Measurements from ENCODE around the gene ZNF544. TPM values are rescaled to one million over a fixed set of nuclear protein-coding genes. Genes with fewer than 3 reads are reported as not detected.

Gene ZNF544
- total and polyA plus RNA-seq, 3 donors from 2014 or later, result 45.8 to 93.9 (median 92.2) TPM

- DNase-seq, result peak; percentile 98
- peaks cover 10% of the 10 kb centered on the region for H3K4me1 ChIP-seq
- H3K27me3 ChIP-seq, result no peaks in the 10 kb centered on the region
- no peak for TF ChIP-seq CTCF (IDR thresholded peaks at IDR 0.05)
- TF ChIP-seq POLR2A (IDR thresholded peaks at IDR 0.05), result no peak
- no peaks in the 10 kb centered on the region for H3K36me3 ChIP-seq (ENCODE audit: low read depth, missing control alignments)
- peak within 1 kb of the TSS; percentile 92 to 98 for H3K4me3 ChIP-seq
- peak within 1 kb of the TSS; percentile 83 to 91 for H3K27ac ChIP-seq
- H3K9me3 ChIP-seq, result no peaks in the 10 kb centered on the region
- intact Hi-C loops (cut with DNase I; ENCODE audit: low total_unique reads), result no loop called here
- 0% methylated on average over 21 to 42 of the region's 42 CpGs for WGBS, 2 donors
Measured at GRCh38 chr19:58278541-58279041, 49.9 kb downstream of the ZNF544 start, which contains the start of gene ZNF8. Gene ZNF8, plus strand, starts transcription at chr19:58278955. Its CDS starts 127 bp downstream, at chr19:58279082.

DNA sequence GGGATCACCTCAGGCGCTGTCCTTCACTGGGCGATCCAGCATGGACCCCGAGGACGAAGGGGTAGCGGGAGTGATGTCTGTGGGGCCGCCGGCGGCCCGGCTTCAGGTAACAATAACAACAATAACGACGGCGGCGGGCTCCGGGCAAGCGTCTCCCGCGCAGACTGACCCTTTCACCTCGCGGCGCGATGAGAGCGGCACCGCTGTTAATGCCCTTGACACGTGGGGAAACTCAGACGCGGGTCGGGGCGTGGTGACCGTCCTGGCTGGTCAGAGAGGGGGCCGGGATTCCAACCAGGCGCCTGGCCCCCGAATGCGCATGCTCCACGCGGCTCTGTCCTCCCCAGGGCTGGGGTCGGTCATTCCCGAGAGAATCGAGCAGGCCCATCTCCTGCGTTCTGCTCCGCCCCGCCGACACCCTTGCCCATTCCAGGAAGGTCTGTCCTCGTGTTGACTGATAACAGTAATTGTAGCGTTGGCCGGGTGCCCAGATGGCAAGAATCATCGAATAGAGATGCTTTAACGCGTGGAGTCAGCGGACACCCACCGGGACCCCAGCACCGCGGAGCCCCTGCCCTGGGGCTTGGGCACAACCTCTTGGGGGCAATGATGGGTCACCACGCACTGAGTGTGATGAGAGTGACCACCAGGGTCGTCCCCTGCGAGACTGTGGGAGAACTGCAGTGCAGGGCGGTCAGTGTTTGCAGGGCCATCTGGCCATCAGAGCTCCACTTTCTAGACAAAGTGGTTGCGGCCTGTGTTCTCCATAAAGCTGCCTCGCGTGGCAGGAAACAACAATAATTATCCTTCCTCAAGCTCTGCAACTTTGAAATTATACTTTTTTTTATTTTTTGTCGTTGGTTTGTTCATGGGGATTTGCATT lies 50.6 kb downstream of the ZNF544 start:
- peaks cover 10% of the 10 kb centered on the region for H3K4me1 ChIP-seq
- no peaks in the 10 kb centered on the region for H3K36me3 ChIP-seq (ENCODE audit: low read depth, missing control alignments)
- H3K27me3 ChIP-seq, result no peaks in the 10 kb centered on the region
- TF ChIP-seq POLR2A (IDR thresholded peaks at IDR 0.05), result no peak
- 3 to 4% methylated on average over 19 to 60 of the region's 60 CpGs for WGBS, 2 donors
- intact Hi-C loops (cut with DNase I; ENCODE audit: low total_unique reads), result no loop called here
- peak overlapping the region; percentile 92 to 98 for H3K4me3 ChIP-seq
- H3K9me3 ChIP-seq, result no peaks in the 10 kb centered on the region
- H3K27ac ChIP-seq, result peak overlapping the region; percentile 83 to 91
- peak; percentile 82 for DNase-seq

- H3K9me3 ChIP-seq, result no peaks in the 10 kb centered on the region
- no peak for DNase-seq
- no peak overlapping the region for H3K4me3 ChIP-seq
- H3K4me1 ChIP-seq, result peaks cover 10% of the 10 kb centered on the region
- H3K27me3 ChIP-seq, result no peaks in the 10 kb centered on the region
- no peaks in the 10 kb centered on the region for H3K36me3 ChIP-seq (ENCODE audit: low read depth, missing control alignments)
- no peak overlapping the region for H3K27ac ChIP-seq
- 63 to 70% methylated on average over 4 of the region's 4 CpGs for WGBS, 2 donors
- TF ChIP-seq POLR2A (IDR thresholded peaks at IDR 0.05) (no peak), CTCF (IDR thresholded peaks at IDR 0.05) (no peak)
- intact Hi-C loops (cut with DNase I; ENCODE audit: low total_unique reads), result no loop called here
Measured at GRCh38 chr19:58279925-58280316, 51.2 kb downstream of the ZNF544 start.

GRCh38 chr19:58284199-58284598 lies 55.5 kb downstream of the ZNF544 start:
- no peaks in the 10 kb centered on the region for H3K9me3 ChIP-seq
- no peak for DNase-seq
- H3K36me3 ChIP-seq (ENCODE audit: low read depth, missing control alignments), result no peaks in the 10 kb centered on the region
- intact Hi-C loops (cut with DNase I; ENCODE audit: low total_unique reads), result no loop called here
- peaks cover 10% of the 10 kb centered on the region for H3K4me1 ChIP-seq
- TF ChIP-seq CTCF (IDR thresholded peaks at IDR 0.05) (no peak), POLR2A (IDR thresholded peaks at IDR 0.05) (no peak)
- WGBS, 2 donors, result 96 to 98% methylated on average over 7 of the region's 7 CpGs
- H3K27ac ChIP-seq, result no peak overlapping the region
- no peaks in the 10 kb centered on the region for H3K27me3 ChIP-seq
- H3K4me3 ChIP-seq, result no peak overlapping the region

- no peaks in the 10 kb centered on the region for H3K27me3 ChIP-seq
Measured at GRCh38 chr19:58291943-58292342, 63.2 kb downstream of the ZNF544 start.

More at GRCh38 chr19:58291943-58292342, 63.2 kb downstream of the ZNF544 start:
- no peak overlapping the region for H3K4me3 ChIP-seq
- H3K9me3 ChIP-seq, result no peaks in the 10 kb centered on the region
- intact Hi-C loops (cut with DNase I; ENCODE audit: low total_unique reads), result no loop called here
- WGBS, 2 donors, result 94 to 99% methylated on average over 7 of the region's 7 CpGs
- H3K36me3 ChIP-seq (ENCODE audit: low read depth, missing control alignments), result peaks cover 4% of the 10 kb centered on the region
- no peak overlapping the region for H3K27ac ChIP-seq
- no peak for DNase-seq
- TF ChIP-seq POLR2A (IDR thresholded peaks at IDR 0.05) (no peak), CTCF (IDR thresholded peaks at IDR 0.05) (no peak)
- no peaks in the 10 kb centered on the region for H3K4me1 ChIP-seq
